ENCODE results near the gene MCOLN1. TPM values are rescaled to one million over a fixed set of nuclear protein-coding genes. Genes with fewer than 3 reads are reported as not detected.

MCOLN1 gene
- total RNA-seq, 2 donors from 2014 or later = 10.6 to 11.9 TPM

DNA sequence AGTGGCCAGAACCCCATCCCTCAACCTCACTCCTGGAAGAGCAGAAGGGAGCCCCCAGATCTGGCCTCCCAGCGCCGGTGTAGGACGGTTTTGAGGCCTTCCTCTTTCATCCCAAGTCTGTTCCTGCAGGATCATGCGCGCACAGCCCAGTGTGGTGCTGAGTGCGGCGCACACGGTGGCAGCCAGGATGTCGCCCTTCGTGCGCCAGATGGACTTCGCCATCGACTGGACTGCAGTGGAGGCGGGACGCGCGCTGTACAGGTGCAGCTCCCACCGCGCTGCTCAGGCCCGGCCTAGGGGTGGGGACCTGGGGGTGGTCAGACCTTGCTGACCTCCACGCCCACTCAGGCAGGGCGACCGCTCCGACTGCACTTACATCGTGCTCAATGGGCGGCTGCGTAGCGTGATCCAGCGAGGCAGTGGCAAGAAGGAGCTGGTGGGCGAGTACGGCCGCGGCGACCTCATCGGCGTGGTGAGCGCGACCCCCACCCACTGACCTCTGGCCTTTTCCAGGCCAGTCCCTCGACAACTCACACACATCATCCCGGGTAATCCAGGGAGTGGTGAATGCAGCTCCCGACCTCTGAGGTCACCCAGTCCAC is 27.8 kb downstream of the MCOLN1 start:
- intact Hi-C loops (cut with DNase I) = no loop called here
- Histone ChIP-seq H3K27me3 (no peaks in the 10 kb centered on the region), H3K9me3 (no peaks in the 10 kb centered on the region), H3K36me3 (replicated peaks in 1 of 2; ENCODE audit: insufficient read depth in 1 of 2, low read depth in 2 of 2) (peaks cover 0 to 3% of the 10 kb centered on the region in 2 donors), H3K27ac (peak overlapping the region in 3 of 4 donors; percentile 60 to 77 (median 65)), H3K4me1 (peaks cover 9% of the 10 kb centered on the region), H3K4me3 (no peak overlapping the region)
- no peak for TF ChIP-seq CTCF (IDR thresholded peaks at IDR 0.05)
- TF ChIP-seq POLR2A (IDR thresholded peaks at IDR 0.05) = no peak
- 95 to 96% methylated on average over 40 of the region's 41 CpGs for WGBS, 2 donors
- ATAC-seq (no peak), DNase-seq (no peak)

GRCh38 chr19:7550987-7551761 is 28.8 kb downstream of the MCOLN1 start:
- ATAC-seq (peak; percentile 94), DNase-seq (peak; percentile 91 to 95 (median 94))
- no peaks in the 10 kb centered on the region for H3K27me3 ChIP-seq
- peak overlapping the region; percentile 30 to 77 (median 62) for H3K27ac ChIP-seq
- peaks cover 9% of the 10 kb centered on the region for H3K4me1 ChIP-seq
- intact Hi-C loops (cut with DNase I) = no loop called here
- peaks cover 0 to 3% of the 10 kb centered on the region in 2 donors for H3K36me3 ChIP-seq (replicated peaks in 1 of 2; ENCODE audit: insufficient read depth in 1 of 2, low read depth in 2 of 2)
- no peaks in the 10 kb centered on the region for H3K9me3 ChIP-seq
- WGBS, 2 donors = 15 to 32% methylated on average over 10 to 51 of the region's 51 CpGs
- no peak for TF ChIP-seq POLR2A (IDR thresholded peaks at IDR 0.05)
- peak in 1 of 7 experiments; percentile 12 for TF ChIP-seq CTCF (IDR thresholded peaks at IDR 0.05)
- no peak overlapping the region for H3K4me3 ChIP-seq

DNA sequence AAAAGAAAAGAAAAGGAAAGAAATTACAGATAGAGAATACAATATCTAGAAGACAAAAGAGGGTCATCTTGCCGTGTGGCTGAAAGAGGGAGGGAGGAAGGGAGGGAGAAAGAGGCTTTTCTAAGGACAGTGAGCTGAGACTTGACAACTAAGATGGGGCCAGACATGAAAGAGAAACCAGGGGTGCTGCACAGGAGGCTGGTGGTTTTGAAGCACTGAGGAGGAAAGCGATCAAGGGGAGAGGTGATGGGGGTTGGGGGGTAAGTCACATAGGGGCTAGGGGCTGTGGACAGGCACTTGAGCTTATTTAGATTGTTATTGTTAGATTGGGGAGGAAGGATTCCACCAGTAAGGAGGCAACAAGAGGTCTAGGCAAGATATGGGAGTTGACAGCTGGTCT is 30.4 kb downstream of the MCOLN1 start:
- no peaks in the 10 kb centered on the region for H3K27me3 ChIP-seq
- H3K27ac ChIP-seq = no peak overlapping the region
- ATAC-seq = no peak
- no peak for DNase-seq
- peaks cover 9% of the 10 kb centered on the region for H3K4me1 ChIP-seq
- peaks cover 0 to 13% of the 10 kb centered on the region in 2 donors for H3K36me3 ChIP-seq (replicated peaks in 1 of 2; ENCODE audit: insufficient read depth in 1 of 2, low read depth in 2 of 2)
- no peak overlapping the region for H3K4me3 ChIP-seq
- no peaks in the 10 kb centered on the region for H3K9me3 ChIP-seq
- TF ChIP-seq POLR2A (IDR thresholded peaks at IDR 0.05) (no peak), CTCF (IDR thresholded peaks at IDR 0.05) (no peak)
- 50 to 65% methylated on average over 2 of the region's 2 CpGs for whole genome bisulfite sequencing, 2 donors
- intact Hi-C loops (cut with DNase I) = no loop called here

DNA sequence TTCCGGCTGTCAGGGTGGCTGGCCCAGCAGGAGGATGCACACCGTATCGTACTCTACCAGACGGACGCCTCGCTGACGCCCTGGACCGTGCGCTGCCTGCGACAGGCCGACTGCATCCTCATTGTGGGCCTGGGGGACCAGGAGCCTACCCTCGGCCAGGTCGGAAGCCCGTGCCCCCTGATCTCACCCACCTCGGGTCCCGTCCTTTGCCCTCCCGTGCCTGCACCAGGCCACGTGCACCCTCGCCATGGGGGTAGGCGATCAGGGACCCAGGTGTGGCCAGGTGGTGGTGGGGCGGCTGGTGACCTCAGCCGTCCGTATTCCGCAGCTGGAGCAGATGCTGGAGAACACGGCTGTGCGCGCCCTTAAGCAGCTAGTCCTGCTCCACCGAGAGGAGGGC is 32.1 kb downstream of the MCOLN1 start:
- H3K4me3 ChIP-seq = no peak overlapping the region
- H3K27ac ChIP-seq = no peak overlapping the region
- no peak for DNase-seq
- 91% methylated on average over 28 of the region's 28 CpGs; no CpG with 5 or more reads in 1 of the 2 donors for WGBS, 2 donors
- no peaks in the 10 kb centered on the region for H3K27me3 ChIP-seq
- ATAC-seq = no peak
- intact Hi-C loops (cut with DNase I) = no loop called here
- peaks cover 4 to 20% of the 10 kb centered on the region in 2 donors for H3K36me3 ChIP-seq (replicated peaks in 1 of 2; ENCODE audit: insufficient read depth in 1 of 2, low read depth in 2 of 2)
- H3K4me1 ChIP-seq = peaks cover 9% of the 10 kb centered on the region
- TF ChIP-seq CTCF (IDR thresholded peaks at IDR 0.05) (no peak), POLR2A (IDR thresholded peaks at IDR 0.05) (no peak)
- no peaks in the 10 kb centered on the region for H3K9me3 ChIP-seq
